Ascending aorta (tissue), 2 donors: ENCODE results near the gene SPATA31D3. TPM values are rescaled to one million over a fixed set of nuclear protein-coding genes. Genes with fewer than 3 reads are reported as not detected.
"Not testable (repeated sequence)": the region's sequence is repeated elsewhere in the genome, so short reads cannot be mapped to it uniquely, and the experiment has no call there.

Source experiments
- DNase-seq, 2 donors: peaks; one replicate each; pipeline ENCODE4 v3.0.0-alpha.2; 2019; ENCODE audit warnings: low spot score in 2 of 2
- H3K27ac ChIP-seq, 2 donors: fragments of 200-600 bp; sonication (generic); one replicate each; pipeline ENCODE4 v1.5.1; 2016 to 2017; ENCODE audit warnings: mild to moderate bottlenecking in 1 of 2
- H3K27me3 ChIP-seq: fragments of 200-600 bp; sonication (generic); one replicate; pipeline ENCODE4 v1.5.1; 2017
- H3K36me3 ChIP-seq, 2 donors: fragments of 200-600 bp; sonication (generic); one replicate each; pipeline ENCODE4 v1.5.1; 2016
- H3K4me1 ChIP-seq, 2 donors: fragments of 200-600 bp; sonication (generic); one replicate each; pipeline ENCODE4 v1.5.1; 2016 to 2017; ENCODE audit warnings: mild to moderate bottlenecking in 1 of 2
- H3K4me3 ChIP-seq, 2 donors: fragments of 200-600 bp; sonication (generic); one replicate each; pipeline ENCODE4 v1.5.1; 2016 to 2017; ENCODE audit warnings: mild to moderate bottlenecking in 1 of 2
- H3K9me3 ChIP-seq, 2 donors: fragments of 200-600 bp; sonication (generic); one replicate each; pipeline ENCODE4 v1.5.1; 2016
- intact Hi-C: fragments of 100-400 bp; cut with DNase I; formaldehyde crosslinking; loops from one replicate; pipeline ENCODE4 v1.15.1; 2023
- total RNA-seq: library from RNA; depleted of rRNA; stranded (reverse); fragments of >200 nt; gene quantifications from one replicate; pipeline ENCODE4 v1.1.0, GENCODE V29; 2016
- TF ChIP-seq, protein P1 (sequence below), 3 experiments: fragments of 200-600 bp in 2 of 3; fragments of 450-650 bp in 1 of 3; sonication (generic) in 2 of 3; IDR thresholded peaks; one replicate each; pipeline ENCODE4 v1.5.1; 2016 to 2019; ENCODE audit warnings: antibody characterized with exemption in 3 of 3, mild to moderate bottlenecking in 1 of 3, moderate library complexity in 1 of 3

The SPATA31D3 gene
- not detected for total RNA-seq

DNA sequence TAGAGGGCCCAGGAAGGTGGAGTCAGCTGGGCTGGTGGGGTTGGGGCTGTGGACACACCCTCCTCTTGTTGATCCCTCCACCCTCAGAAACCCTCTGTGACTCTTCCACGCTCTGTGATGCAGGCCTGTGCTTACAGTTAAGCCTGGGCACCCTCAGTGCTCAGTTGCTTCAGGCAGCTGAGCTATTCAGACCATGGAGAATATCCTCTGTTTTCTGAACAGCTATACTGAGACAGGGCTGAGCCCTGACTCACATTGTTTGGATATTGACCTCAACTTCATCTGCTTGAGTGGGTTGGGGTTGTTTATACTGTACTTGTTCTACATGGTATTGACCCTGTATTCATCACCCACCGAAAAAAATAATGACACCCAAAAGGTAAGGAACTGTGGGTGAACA, at the start of gene SPATA31D3:
TSS of gene SPATA31D3 (plus strand) at position 108 of the 400 bp plus-strand sequence. CDS start at position 194, 86 bp downstream.
- intact Hi-C loops = not testable (repeated sequence)

DNA sequence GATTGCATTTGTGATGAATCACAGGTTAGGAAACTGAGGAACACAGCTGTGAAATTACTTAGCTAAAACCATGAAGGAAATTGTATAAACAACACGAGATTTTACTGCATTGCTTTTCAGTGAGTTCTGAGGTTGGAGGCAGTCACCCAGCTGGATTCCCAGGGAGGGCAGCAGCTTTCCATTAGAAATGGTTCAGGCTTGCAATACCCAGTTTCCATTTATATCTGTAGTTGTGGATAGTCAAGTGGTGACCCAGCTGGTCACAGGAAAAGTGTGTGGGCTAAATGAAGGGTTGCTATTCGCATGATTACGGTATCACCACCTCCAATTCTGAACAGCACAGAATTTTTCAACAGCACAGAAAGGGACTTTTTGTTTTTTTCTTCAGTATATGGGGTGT, 49.4 kb upstream of the SPATA31D3 start:
- Histone ChIP-seq H3K4me1 (no peaks in the 10 kb centered on the region), H3K27me3 (no peaks in the 10 kb centered on the region), H3K27ac (no peak overlapping the region), H3K9me3 (no peaks in the 10 kb centered on the region), H3K4me3 (no peak overlapping the region), H3K36me3 (no peaks in the 10 kb centered on the region)
- TF ChIP-seq, protein P1, sequence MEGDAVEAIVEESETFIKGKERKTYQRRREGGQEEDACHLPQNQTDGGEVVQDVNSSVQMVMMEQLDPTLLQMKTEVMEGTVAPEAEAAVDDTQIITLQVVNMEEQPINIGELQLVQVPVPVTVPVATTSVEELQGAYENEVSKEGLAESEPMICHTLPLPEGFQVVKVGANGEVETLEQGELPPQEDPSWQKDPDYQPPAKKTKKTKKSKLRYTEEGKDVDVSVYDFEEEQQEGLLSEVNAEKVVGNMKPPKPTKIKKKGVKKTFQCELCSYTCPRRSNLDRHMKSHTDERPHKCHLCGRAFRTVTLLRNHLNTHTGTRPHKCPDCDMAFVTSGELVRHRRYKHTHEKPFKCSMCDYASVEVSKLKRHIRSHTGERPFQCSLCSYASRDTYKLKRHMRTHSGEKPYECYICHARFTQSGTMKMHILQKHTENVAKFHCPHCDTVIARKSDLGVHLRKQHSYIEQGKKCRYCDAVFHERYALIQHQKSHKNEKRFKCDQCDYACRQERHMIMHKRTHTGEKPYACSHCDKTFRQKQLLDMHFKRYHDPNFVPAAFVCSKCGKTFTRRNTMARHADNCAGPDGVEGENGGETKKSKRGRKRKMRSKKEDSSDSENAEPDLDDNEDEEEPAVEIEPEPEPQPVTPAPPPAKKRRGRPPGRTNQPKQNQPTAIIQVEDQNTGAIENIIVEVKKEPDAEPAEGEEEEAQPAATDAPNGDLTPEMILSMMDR (IDR thresholded peaks at IDR 0.05) = no peak
- intact Hi-C loops = no loop called here
- no peak for DNase-seq

More for the DNA sequence above, at the start of gene SPATA31D3:
- not testable (repeated sequence) for DNase-seq, H3K4me1 ChIP-seq, H3K9me3 ChIP-seq, H3K27me3 ChIP-seq, H3K4me3 ChIP-seq, H3K36me3 ChIP-seq, H3K27ac ChIP-seq

DNA sequence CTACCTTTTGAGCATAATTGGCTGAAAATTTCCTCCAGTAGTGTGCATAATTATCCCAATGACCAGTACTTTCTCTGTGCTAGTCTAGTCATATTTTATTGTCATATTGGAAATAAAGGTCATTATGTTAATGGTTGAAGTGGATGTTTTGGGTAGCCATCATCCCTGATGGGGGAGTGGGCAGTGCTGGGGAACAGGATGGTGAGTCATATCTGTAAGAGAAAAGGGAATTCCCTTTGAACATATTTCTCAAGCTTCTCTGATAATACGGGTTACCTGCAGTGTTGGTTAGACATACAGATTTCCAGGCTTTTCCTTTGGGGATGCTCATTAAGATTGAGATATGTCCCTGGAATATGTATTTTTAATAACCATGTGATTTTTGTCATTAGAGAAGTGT, 48.4 kb upstream of the SPATA31D3 start:
- Histone ChIP-seq H3K4me3 (no peak overlapping the region), H3K9me3 (no peaks in the 10 kb centered on the region), H3K27ac (no peak overlapping the region), H3K36me3 (no peaks in the 10 kb centered on the region), H3K27me3 (no peaks in the 10 kb centered on the region), H3K4me1 (no peaks in the 10 kb centered on the region)
- DNase-seq = no peak
- intact Hi-C loops = no loop called here
- TF ChIP-seq, protein P1 (IDR thresholded peaks at IDR 0.05) = no peak

DNA sequence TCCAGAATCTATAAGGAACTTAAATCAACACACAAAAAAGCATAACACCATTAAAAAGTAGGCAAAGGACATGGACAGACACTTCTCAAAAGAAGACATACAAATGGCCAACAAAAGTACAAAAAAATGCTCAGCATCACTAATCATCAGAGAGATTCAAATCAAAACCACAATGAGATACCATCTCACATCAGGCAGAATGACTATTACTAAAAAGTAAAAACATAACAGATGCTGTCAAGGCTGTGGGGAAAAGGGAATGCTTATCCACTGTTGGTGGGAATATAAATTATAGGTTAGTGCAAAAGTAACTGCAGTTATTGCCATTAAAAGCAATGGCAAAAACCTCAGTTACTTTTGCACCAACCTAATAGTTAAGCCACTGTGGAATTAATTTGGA, 47.2 kb upstream of the SPATA31D3 start:
- Histone ChIP-seq H3K9me3 (no peaks in the 10 kb centered on the region), H3K4me3 (no peak overlapping the region), H3K27me3 (no peaks in the 10 kb centered on the region), H3K36me3 (no peaks in the 10 kb centered on the region), H3K27ac (no peak overlapping the region), H3K4me1 (peaks cover 0 to 10% of the 10 kb centered on the region in 2 donors)
- TF ChIP-seq, protein P1 (IDR thresholded peaks at IDR 0.05) = no peak
- DNase-seq = no peak
- intact Hi-C loops = no loop called here

DNA sequence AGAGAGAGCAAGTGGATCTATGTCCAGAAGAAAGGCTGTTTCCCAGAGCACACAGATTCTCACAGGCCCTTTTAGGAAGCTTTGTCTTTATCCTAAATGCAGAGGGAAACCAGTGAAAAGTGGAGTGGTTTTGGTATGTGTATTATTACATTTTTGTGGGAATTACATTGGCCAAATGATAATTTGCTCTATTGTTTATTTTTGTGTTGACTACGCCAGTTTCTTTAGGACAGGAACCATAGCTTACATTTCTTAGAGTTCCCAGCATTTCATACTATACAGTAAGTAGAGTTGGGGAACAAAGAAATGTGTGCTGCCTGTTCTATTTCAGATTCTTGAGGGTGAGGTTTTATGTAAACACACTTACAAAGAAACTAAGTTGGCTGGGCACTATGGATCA, 44.4 kb upstream of the SPATA31D3 start:
- Histone ChIP-seq H3K27me3 (no peaks in the 10 kb centered on the region), H3K36me3 (no peaks in the 10 kb centered on the region), H3K4me1 (peaks cover 0 to 19% of the 10 kb centered on the region in 2 donors), H3K27ac (no peak overlapping the region), H3K4me3 (no peak overlapping the region), H3K9me3 (no peaks in the 10 kb centered on the region)
- DNase-seq = no peak
- intact Hi-C loops = no loop called here
- TF ChIP-seq, protein P1 (IDR thresholded peaks at IDR 0.05) = no peak

DNA sequence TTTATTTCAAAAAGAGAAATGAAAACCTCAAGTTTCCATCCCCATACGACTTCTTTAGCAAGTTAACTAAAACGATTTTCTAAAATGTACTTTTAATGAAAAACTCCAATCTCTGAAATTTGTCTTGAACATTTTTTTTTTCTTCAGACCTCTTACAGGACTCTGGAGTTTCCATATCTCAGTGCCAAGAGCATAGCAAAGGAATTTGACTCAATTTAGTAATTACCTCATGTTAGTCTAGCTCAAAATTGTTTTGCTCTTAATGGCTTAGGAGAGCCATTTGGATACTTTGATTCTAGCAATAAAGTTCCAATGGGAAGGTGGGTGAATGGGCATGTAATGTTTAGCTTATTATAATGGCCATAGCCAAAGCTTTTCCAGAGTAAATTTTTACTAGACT, 41.1 kb upstream of the SPATA31D3 start:
- H3K27ac ChIP-seq = peak overlapping the region; percentile 47 to 51
- DNase-seq = no peak
- no peaks in the 10 kb centered on the region for H3K36me3 ChIP-seq
- intact Hi-C loops = no loop called here
- H3K4me3 ChIP-seq = no peak overlapping the region
- no peaks in the 10 kb centered on the region for H3K27me3 ChIP-seq
- H3K9me3 ChIP-seq = no peaks in the 10 kb centered on the region
- TF ChIP-seq, protein P1 (IDR thresholded peaks at IDR 0.05) = no peak
- H3K4me1 ChIP-seq = peaks cover 0 to 19% of the 10 kb centered on the region in 2 donors
